NOMO-1 (cell line): ENCODE measurements around the gene KCNK1.
"Not testable (repeated sequence)": the region's sequence is repeated elsewhere in the genome, so short reads cannot be mapped to it uniquely, and the experiment has no call there.

Experiments
- DNase-seq, 2 experiments: peaks; one replicate each; lab custom pipeline; 2025; ENCODE audit not compliant: unreplicated experiment in 2 of 2; lab: John Stamatoyannopoulos, UW

Gene KCNK1

DNA sequence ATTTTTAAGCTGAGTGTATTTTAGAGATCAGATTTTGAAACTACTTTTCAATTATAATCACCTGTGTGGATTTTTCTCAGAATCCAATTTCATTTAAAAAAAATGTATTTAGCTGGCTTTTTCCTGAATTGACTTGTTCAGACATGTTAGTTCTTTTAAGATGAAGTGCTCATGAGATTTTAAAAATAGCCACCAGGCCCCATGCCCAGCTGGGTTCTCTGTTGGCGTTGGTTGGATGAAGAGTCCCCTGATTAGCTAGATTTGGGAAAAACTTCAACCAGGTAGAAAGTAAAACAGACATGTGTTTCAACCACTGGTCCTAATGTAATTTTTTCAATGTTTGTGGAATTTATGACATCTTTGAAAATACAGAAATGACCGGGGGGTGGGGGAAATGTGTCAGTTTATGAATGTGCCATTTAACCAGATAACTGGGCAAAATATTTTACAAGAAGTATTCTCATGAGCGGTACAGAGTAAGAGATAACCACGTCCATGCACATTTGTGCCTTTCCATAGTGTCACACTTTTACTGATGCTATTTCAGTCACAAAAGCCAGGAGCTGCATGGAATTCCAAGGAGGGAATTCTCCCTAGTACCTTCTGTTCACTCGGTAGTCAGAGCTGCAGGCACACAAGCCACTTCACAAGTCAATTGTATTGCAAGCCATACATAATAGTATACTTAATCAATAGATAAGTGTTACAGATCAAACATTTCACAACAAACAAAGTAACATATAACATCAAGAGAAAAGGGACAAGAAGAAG is 51.1 kb downstream of the KCNK1 start:
- DNase-seq = no peak

- DNase-seq = no peak
These were observed 51.8 kb downstream of the KCNK1 start for GRCh38 chr1:233665575-233666270.

DNA sequence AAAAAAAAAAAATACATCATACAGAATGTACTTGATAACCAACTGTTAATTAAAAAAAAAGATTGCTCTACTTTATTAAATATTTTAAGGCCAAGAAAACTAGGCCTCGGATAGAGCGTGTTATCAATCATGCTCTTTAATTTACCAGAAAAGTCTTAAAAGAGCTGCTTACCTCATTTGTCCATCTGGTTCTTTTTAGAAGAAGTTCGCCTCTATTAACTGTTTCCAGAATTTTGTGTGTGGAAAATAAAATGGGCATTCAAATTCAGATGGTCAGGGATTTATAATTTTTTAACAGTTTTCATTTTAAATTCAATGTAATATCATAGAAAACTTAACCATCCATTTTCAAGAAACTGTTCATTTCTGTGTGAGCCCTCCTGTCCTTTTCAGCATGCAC is 53.8 kb downstream of the KCNK1 start:
- no peak for DNase-seq

DNA sequence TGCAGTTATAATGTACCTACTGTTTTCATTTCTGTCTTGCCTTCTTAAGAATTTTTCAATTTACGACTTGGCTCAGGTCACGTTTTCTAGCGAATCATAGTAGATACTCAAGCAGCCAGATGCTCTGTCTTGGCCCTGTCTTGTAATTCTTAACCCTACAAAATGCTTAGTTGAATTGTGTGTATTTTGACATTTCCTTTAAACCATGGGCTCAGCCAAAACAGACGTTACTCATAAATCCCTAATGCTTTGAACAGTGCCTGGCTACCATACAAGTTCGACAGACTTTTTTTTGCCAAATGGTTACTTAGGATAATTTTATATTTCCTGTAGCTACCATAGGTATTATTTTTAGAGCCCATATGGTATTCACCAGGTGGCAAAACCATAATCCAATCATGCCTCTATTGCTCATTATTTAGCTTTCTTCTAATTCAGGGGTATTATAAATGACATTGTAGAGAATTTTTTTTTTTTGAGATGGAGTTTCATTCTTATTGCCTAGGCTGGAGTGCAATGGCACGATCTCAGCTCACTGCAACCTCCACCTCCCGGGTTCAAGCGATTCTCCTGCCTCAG is 54.3 kb downstream of the KCNK1 start:
- no peak for DNase-seq

DNA sequence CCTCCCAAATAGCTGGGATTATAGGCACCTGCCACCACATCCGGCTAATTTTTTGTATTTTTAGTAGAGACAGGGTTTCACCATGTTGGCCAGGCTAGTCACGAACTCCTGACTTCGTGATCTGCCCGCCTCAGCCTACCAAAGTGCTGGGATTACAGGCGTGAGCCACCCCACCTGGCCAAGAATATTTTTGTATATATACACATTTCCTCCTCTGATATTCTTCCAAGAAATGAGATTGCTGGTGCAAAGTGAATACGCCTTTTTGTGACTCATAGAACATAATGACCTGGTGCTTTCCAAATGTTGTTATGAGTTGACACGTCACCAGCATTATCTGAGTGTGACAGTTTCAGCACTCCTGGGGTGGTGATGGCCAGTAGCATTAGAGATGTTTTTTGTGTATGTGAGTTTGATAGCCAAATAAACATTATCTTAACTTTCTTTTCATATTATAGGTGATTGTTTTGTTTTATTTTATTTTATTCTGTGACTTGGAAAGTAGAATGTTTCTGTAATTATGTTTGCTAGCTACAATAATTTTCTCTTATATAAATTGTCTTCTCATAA is 54.9 kb downstream of the KCNK1 start:
- DNase-seq = no peak

- DNase-seq = not testable (repeated sequence)
These were observed 56.5 kb downstream of the KCNK1 start for GRCh38 chr1:233670363-233670762.

DNA sequence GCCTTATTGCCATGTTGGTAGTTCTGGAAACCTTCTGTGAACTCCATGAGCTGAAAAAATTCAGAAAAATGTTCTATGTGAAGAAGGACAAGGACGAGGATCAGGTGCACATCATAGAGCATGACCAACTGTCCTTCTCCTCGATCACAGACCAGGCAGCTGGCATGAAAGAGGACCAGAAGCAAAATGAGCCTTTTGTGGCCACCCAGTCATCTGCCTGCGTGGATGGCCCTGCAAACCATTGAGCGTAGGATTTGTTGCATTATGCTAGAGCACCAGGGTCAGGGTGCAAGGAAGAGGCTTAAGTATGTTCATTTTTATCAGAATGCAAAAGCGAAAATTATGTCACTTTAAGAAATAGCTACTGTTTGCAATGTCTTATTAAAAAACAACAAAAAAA is 57.4 kb downstream of the KCNK1 start:
- DNase-seq = no peak

- no peak for DNase-seq
These were observed 58.8 kb downstream of the KCNK1 start for GRCh38 chr1:233672732-233673131.

DNA sequence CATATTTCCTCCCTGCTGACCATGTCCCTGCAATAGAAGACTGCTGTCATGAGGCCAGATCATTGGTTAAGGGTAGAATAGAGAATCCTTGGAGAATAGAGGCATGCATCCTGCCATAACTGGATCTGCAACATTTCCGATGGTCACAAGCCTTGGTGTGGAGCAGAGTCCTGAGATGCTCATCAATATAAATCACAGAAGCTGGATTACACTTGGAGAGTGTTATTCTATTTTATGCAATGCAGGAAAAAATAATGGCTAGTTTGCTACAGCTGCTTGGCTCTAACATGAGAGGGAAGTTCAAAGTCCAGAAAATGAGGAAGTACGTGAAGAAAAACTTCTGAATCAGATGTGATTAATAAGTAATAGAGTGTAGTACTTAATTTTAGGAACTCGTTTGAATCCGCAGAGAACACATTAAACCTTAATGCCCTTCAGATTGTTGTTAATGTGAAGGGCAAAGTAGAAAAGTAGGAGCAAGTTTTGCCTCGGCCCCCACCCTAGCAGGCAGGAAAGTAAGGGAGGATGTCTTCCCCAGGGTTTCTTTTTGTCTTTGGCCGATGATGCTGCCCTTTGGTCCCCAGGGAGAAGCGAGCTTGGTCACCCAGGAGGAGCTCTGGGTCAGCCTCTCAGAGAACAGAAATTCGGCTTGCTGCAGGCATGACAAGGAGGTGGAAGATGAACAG is 59.5 kb downstream of the KCNK1 start:
- DNase-seq = peak; percentile 47 to 82

DNA sequence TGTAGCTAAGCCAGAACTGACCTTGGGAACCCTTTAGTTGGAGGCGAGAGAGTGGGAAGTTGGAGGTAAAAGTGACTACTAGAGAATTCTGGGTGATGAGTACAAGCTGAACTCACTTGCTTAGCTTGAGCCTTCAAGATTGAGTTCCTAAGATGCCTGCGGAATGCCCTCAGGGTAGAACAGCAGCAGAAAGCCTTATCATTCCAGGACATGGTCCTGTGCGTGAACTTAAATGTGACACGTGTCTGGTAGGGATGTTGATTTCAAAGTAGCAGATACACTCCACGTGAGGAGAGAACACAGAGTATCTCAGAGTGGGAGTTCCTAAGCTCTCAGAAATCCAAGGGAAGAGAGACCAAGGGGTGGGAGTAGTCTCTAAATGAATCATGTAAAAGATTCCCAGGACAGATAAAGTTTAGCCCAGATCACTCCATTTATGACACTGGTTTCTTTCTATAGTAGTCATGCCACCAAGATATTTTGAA is 60.1 kb downstream of the KCNK1 start:
- DNase-seq = no peak

DNA sequence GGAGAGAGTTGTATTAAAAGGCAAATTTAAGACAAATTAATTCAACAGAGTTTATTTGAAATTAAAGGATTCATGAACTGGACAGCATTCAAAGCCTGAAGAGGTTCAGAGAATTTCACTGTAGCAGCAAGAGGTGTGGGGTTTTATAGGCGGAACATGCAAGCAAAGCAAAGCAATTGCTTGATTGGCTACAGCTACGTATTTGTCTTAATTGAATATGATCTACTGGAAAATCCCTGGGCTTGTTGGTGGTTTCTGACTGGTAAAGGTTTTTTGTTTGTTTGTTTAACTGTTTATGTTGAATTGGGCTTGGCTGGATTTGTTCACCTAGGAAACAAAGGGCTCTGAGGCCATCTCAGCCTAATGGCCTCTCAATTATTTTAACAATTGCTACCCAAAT is 61.5 kb downstream of the KCNK1 start:
- no peak for DNase-seq

DNA sequence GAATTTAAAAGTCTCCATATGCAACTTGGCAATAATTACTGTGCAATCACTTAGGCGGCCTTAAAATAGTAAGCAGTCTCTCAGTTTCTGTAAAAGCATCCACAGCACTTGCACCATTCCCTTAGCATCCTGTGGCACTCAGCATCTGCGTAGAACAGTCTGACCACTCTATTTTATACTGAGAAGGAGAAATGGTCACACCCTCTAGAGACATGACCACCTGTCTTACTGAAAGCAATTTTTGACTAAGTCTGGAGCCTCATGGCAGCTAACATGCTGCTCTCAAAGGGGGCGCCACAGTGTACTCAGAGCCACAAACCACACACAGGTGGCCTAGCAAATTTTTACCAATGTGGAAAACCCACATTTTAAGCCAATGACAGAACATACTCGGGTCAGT is 62.0 kb downstream of the KCNK1 start:
- no peak for DNase-seq

GRCh38 chr1:233677690-233678354 is 63.9 kb downstream of the KCNK1 start:
- DNase-seq = no peak

GRCh38 chr1:233679030-233679429 is 65.1 kb downstream of the KCNK1 start:
- DNase-seq = no peak

DNA sequence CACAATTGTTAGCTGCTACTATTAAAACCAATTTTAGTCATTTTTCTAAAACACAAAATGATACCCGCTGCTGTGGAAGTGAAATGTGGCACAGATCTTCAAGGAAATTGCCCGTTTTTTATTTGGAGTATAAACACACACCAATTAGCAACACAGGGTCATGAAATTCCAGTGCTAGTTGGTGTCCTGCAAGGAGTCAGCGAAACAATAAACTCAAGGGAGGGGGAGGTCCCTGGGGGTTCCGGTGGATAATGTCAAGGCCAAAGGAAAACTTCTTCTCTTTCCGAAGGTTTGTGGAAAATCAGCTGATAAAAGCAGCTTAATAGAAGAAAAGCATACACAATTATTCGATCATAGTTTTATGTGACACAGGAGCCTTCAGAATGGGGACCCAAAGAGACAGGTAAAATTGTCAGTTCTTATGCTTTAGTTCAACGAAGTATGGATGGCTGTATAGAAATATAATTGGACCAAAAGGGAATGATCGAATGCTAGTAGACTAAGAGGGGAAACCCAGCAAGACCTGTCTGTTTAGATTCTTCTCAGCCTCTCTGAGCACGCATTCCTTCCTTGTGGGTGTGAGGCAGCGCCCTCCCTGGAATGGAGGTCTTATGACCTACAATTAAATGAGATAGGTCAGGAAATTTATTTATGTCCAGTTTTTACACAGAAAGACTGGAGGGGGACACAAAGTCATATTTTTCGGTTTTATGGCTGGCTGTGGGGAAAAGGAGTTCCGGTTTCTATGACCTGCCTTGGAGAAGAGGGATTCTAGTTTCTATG is 65.9 kb downstream of the KCNK1 start:
- no peak for DNase-seq

DNA sequence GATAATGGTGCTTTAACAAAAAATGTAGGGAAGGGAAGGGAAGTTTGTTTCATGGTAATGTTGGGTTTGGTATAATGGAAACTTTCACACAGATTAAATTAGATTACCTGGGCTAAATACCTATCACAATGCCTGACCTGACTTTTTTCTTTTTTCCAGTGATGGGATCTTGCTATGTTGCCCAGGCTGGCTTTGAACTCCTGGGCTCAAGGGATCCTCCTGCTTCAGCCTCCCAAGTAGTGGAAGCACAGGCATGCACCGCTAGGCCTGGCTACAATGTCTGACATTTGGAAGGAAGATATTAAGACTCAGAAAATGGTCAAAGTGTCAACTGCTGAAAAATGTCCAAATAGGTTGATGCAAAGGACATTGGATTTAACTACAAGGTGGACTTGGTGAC is 67.4 kb downstream of the KCNK1 start:
- DNase-seq = no peak

DNA sequence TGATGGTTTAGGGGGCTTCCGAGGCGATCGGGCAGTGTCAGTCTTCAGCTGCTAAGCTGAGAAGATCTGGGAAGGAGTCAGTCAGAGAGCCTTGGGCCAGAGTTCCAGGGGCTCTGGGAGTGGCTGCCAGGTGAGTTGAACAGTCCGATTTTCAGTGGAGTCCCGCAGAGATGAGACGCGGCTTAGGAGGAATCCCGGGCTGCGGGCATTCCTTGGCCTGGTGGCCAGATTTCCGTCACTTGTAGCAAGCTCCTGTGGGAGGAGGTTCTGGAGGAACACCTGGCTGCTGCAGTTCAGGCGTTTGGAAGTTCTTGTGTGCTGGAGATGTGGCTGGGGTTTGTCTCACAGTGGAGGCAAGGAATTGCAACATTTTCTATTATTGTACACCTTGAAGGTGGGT is 72.7 kb downstream of the KCNK1 start:
- DNase-seq = not testable (repeated sequence)

- no peak for DNase-seq
These were observed 75.3 kb downstream of the KCNK1 start for GRCh38 chr1:233689017-233689747.

DNA sequence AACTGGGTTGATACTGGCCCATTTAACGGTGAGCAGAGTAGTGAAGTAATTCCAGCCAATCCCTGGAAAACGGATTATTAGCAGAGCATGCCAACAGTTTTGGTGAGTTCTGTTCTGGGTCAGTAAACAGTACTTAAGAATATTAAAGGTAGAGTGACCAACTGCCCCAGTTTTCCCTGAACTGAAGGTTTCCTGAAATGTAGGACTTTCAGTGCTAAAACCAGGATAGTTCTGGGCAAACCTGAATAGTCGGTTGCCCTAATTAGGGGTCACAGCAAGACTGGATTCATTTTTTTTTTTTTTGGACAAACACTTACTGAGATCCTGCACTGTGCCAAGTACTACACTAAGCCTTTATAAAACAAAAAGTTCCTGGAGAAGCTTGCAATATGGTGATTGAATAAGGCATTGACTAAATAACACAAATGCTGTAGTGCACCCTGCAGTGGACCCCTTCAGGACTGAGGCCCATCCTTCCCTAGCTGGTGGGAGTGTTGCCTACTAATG is 75.9 kb downstream of the KCNK1 start:
- no peak for DNase-seq
